ENCODE results near the gene VMAC.

The VMAC gene

GRCh38 chr19:5911366-5911765 is 6.7 kb downstream of the VMAC start:
- no peaks in the 10 kb centered on the region for H3K9me3 ChIP-seq (ENCODE audit: low read length)
- H3K9ac ChIP-seq (ENCODE audit: low read length): no peak overlapping the region
- peaks cover 26% of the 10 kb centered on the region for H3K36me3 ChIP-seq (ENCODE audit: insufficient read depth, low read length)
- H3K4me1 ChIP-seq (ENCODE audit: insufficient read depth, low read length): peaks cover 12% of the 10 kb centered on the region
- no peak overlapping the region for H3K27ac ChIP-seq (ENCODE audit: low read depth, low read length)
- H3K27me3 ChIP-seq (ENCODE audit: control insufficient read depth in 1 of 2, insufficient read depth in 2 of 2, low read length in 2 of 2): no peaks in the 10 kb centered on the region
- H3K4me3 ChIP-seq (ENCODE audit: low read depth in 1 of 2, low read length in 2 of 2): no peak overlapping the region

- no peak within 1 kb of the TSS for H3K4me3 ChIP-seq (ENCODE audit: low read depth in 1 of 2, low read length in 2 of 2)
- H3K27me3 ChIP-seq (ENCODE audit: control insufficient read depth in 1 of 2, insufficient read depth in 2 of 2, low read length in 2 of 2): no peaks in the 10 kb centered on the region
- peak within 1 kb of the TSS; percentile 46 for H3K27ac ChIP-seq (ENCODE audit: low read depth, low read length)
- H3K9me3 ChIP-seq (ENCODE audit: low read length): no peaks in the 10 kb centered on the region
- H3K4me1 ChIP-seq (ENCODE audit: insufficient read depth, low read length): peaks cover 12% of the 10 kb centered on the region
- peaks cover 48% of the 10 kb centered on the region for H3K36me3 ChIP-seq (ENCODE audit: insufficient read depth, low read length)
- H3K9ac ChIP-seq (ENCODE audit: low read length): no peak within 1 kb of the TSS
Observed at GRCh38 chr19:5913739-5914357, 9.2 kb downstream of the VMAC start, which contains the start of gene CAPS. Gene CAPS, plus strand, starts transcription at chr19:5914254. Its CDS starts 153 bp downstream, at chr19:5914407.

- Histone ChIP-seq H3K9ac (ENCODE audit: low read length) (no peak overlapping the region), H3K9me3 (ENCODE audit: low read length) (no peaks in the 10 kb centered on the region), H3K27ac (ENCODE audit: low read depth, low read length) (peak overlapping the region; percentile 46), H3K36me3 (ENCODE audit: insufficient read depth, low read length) (peaks cover 48% of the 10 kb centered on the region), H3K27me3 (ENCODE audit: control insufficient read depth in 1 of 2, insufficient read depth in 2 of 2, low read length in 2 of 2) (no peaks in the 10 kb centered on the region), H3K4me1 (ENCODE audit: insufficient read depth, low read length) (peaks cover 12% of the 10 kb centered on the region), H3K4me3 (ENCODE audit: low read depth in 1 of 2, low read length in 2 of 2) (no peak overlapping the region)
Observed at GRCh38 chr19:5914358-5914774, 9.7 kb downstream of the VMAC start.

GRCh38 chr19:5914946-5915781 is 10.5 kb downstream of the VMAC start:
- Histone ChIP-seq H3K4me3 (ENCODE audit: low read depth in 1 of 2, low read length in 2 of 2) (no peak overlapping the region), H3K27me3 (ENCODE audit: control insufficient read depth in 1 of 2, insufficient read depth in 2 of 2, low read length in 2 of 2) (no peaks in the 10 kb centered on the region), H3K9me3 (ENCODE audit: low read length) (no peaks in the 10 kb centered on the region), H3K27ac (ENCODE audit: low read depth, low read length) (peak overlapping the region; percentile 46), H3K36me3 (ENCODE audit: insufficient read depth, low read length) (peaks cover 49% of the 10 kb centered on the region), H3K9ac (ENCODE audit: low read length) (no peak overlapping the region), H3K4me1 (ENCODE audit: insufficient read depth, low read length) (peaks cover 12% of the 10 kb centered on the region)

GRCh38 chr19:5915782-5916165 is 11.1 kb downstream of the VMAC start:
- H3K9ac ChIP-seq (ENCODE audit: low read length): no peak overlapping the region
- H3K36me3 ChIP-seq (ENCODE audit: insufficient read depth, low read length): peaks cover 50% of the 10 kb centered on the region

GRCh38 chr19:5916181-5916708 is 11.6 kb downstream of the VMAC start:
- Histone ChIP-seq H3K9me3 (ENCODE audit: low read length) (no peaks in the 10 kb centered on the region), H3K27ac (ENCODE audit: low read depth, low read length) (no peak overlapping the region), H3K9ac (ENCODE audit: low read length) (no peak overlapping the region), H3K36me3 (ENCODE audit: insufficient read depth, low read length) (peaks cover 52% of the 10 kb centered on the region), H3K27me3 (ENCODE audit: control insufficient read depth in 1 of 2, insufficient read depth in 2 of 2, low read length in 2 of 2) (no peaks in the 10 kb centered on the region), H3K4me3 (ENCODE audit: low read depth in 1 of 2, low read length in 2 of 2) (no peak overlapping the region), H3K4me1 (ENCODE audit: insufficient read depth, low read length) (peaks cover 12% of the 10 kb centered on the region)

More at GRCh38 chr19:5915782-5916165, 11.1 kb downstream of the VMAC start:
- Histone ChIP-seq H3K4me1 (ENCODE audit: insufficient read depth, low read length) (peaks cover 12% of the 10 kb centered on the region), H3K9me3 (ENCODE audit: low read length) (no peaks in the 10 kb centered on the region), H3K4me3 (ENCODE audit: low read depth in 1 of 2, low read length in 2 of 2) (no peak overlapping the region), H3K27ac (ENCODE audit: low read depth, low read length) (no peak overlapping the region), H3K27me3 (ENCODE audit: control insufficient read depth in 1 of 2, insufficient read depth in 2 of 2, low read length in 2 of 2) (no peaks in the 10 kb centered on the region)

- H3K27me3 ChIP-seq (ENCODE audit: control insufficient read depth in 1 of 2, insufficient read depth in 2 of 2, low read length in 2 of 2): no peaks in the 10 kb centered on the region
- no peak overlapping the region for H3K9ac ChIP-seq (ENCODE audit: low read length)
- no peak overlapping the region for H3K27ac ChIP-seq (ENCODE audit: low read depth, low read length)
- peaks cover 66% of the 10 kb centered on the region for H3K36me3 ChIP-seq (ENCODE audit: insufficient read depth, low read length)
- H3K4me1 ChIP-seq (ENCODE audit: insufficient read depth, low read length): peaks cover 12% of the 10 kb centered on the region
- no peak overlapping the region for H3K4me3 ChIP-seq (ENCODE audit: low read depth in 1 of 2, low read length in 2 of 2)
- H3K9me3 ChIP-seq (ENCODE audit: low read length): no peaks in the 10 kb centered on the region
Observed at GRCh38 chr19:5917431-5918107, 12.9 kb downstream of the VMAC start.

GRCh38 chr19:5918463-5919079 is 13.9 kb downstream of the VMAC start:
- H3K4me3 ChIP-seq (ENCODE audit: low read depth in 1 of 2, low read length in 2 of 2): no peak overlapping the region
- H3K9me3 ChIP-seq (ENCODE audit: low read length): no peaks in the 10 kb centered on the region
- H3K36me3 ChIP-seq (ENCODE audit: insufficient read depth, low read length): peaks cover 76% of the 10 kb centered on the region
- H3K27me3 ChIP-seq (ENCODE audit: control insufficient read depth in 1 of 2, insufficient read depth in 2 of 2, low read length in 2 of 2): no peaks in the 10 kb centered on the region
- peaks cover 12% of the 10 kb centered on the region for H3K4me1 ChIP-seq (ENCODE audit: insufficient read depth, low read length)
- no peak overlapping the region for H3K27ac ChIP-seq (ENCODE audit: low read depth, low read length)
- H3K9ac ChIP-seq (ENCODE audit: low read length): no peak overlapping the region

- Histone ChIP-seq H3K4me3 (ENCODE audit: low read depth in 1 of 2, low read length in 2 of 2) (no peak overlapping the region), H3K9ac (ENCODE audit: low read length) (no peak overlapping the region), H3K27ac (ENCODE audit: low read depth, low read length) (no peak overlapping the region), H3K36me3 (ENCODE audit: insufficient read depth, low read length) (peaks cover 85% of the 10 kb centered on the region), H3K9me3 (ENCODE audit: low read length) (no peaks in the 10 kb centered on the region), H3K27me3 (ENCODE audit: control insufficient read depth in 1 of 2, insufficient read depth in 2 of 2, low read length in 2 of 2) (no peaks in the 10 kb centered on the region), H3K4me1 (ENCODE audit: insufficient read depth, low read length) (peaks cover 12% of the 10 kb centered on the region)
Observed at GRCh38 chr19:5921516-5922160, 17.0 kb downstream of the VMAC start.

GRCh38 chr19:5922161-5922545 is 17.5 kb downstream of the VMAC start:
- H3K27ac ChIP-seq (ENCODE audit: low read depth, low read length): no peak overlapping the region
- H3K4me1 ChIP-seq (ENCODE audit: insufficient read depth, low read length): peaks cover 17% of the 10 kb centered on the region
- H3K36me3 ChIP-seq (ENCODE audit: insufficient read depth, low read length): peaks cover 85% of the 10 kb centered on the region
- H3K9me3 ChIP-seq (ENCODE audit: low read length): no peaks in the 10 kb centered on the region
- no peak overlapping the region for H3K4me3 ChIP-seq (ENCODE audit: low read depth in 1 of 2, low read length in 2 of 2)
- H3K27me3 ChIP-seq (ENCODE audit: control insufficient read depth in 1 of 2, insufficient read depth in 2 of 2, low read length in 2 of 2): no peaks in the 10 kb centered on the region
- no peak overlapping the region for H3K9ac ChIP-seq (ENCODE audit: low read length)
